ENCODE data around the gene SERTAD4.

Gene SERTAD4

DNA sequence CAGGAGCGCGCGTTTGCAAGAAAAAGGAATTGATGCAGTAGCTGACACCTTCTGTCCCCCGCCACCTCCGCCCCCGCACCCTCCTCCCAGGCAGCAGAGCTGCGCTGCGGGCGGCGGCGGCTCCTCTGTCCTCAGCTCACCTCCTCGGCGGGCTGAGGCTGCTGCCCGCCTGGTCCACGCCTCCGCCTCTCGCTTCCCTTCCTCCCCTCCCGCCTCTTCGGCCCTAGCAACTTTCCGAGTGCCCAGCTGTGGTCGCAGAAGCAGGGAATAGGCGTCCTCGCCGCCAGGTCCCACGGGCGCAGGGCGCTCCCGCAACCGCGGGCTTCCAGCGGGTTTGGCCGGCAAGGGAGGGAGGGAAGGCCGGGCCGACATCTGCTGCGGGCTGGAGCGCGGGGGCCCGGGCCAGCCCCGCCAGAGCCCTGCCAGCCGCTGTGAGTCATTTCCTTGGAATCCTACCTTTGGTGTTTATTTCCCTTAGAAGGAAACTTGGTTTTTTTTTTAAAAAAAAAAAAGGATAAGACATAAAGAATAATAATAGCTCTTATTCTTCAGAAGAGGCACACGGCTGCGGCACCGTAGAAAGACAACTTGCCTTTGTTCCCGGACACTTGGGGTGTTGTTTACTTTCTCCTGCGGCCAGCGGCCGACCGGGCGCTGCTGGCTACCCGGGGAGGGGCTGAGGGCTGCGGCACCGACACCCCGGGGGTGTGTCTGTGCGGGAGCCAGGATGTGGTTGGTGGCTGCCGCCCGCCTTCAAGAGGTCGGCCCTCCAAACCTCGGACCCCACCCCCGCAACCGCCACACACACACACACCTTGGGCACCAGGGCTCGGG is 1.1 kb downstream of the SERTAD4 start:
- no peak for FAIRE-seq

DNA sequence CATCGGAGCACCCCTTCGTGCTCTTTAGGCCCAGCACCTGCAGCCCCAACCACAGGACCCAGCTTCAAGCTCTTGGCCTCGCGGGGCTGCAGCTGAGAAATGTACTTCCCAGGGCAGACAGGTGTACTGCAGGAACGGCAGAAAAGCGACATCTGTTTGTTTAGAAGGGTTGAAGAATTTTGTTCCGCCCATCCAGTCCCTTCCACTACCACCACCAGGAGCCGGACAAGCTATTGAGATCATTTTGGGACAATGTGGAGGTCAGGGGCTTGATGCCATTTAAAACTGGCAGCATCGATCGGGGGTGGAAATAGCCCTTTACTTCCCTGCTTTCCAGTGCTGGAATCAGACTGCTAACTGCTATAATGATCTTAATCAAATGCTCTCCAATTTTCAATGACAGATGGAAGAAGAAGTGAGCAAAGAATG is 1.7 kb downstream of the SERTAD4 start:
- FAIRE-seq: no peak

DNA sequence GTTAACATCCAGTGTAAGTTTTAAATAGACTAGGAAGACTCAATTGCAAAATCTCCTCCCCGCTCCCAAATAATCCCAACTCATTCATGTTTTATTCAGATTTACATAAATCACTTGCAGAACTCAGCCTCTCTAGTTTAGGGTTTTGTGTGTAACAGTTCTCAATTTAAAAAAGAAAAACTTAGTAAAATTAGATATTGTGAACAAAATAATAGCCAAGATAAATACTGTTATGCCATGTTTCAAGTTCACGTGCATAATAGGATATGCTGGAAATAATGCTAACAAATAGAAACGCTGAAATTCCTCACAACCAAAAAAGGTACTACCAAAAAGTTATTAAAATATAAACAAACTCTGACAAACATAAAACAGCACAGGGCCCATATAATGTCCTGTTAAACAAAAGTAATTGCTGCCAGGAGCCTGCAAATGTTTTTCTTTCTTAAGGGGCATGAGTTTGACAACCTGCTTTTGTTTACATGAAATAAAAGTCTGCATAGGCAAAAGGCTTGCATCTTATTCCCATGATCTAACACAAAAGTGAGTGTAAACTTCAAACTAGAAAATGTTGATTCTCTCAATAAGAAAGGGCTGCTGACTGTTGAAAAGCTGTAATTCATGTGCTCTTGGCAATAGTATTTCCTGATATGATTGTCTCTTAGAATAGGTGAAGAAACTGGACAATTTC is 2.9 kb downstream of the SERTAD4 start:
- no peak for FAIRE-seq

DNA sequence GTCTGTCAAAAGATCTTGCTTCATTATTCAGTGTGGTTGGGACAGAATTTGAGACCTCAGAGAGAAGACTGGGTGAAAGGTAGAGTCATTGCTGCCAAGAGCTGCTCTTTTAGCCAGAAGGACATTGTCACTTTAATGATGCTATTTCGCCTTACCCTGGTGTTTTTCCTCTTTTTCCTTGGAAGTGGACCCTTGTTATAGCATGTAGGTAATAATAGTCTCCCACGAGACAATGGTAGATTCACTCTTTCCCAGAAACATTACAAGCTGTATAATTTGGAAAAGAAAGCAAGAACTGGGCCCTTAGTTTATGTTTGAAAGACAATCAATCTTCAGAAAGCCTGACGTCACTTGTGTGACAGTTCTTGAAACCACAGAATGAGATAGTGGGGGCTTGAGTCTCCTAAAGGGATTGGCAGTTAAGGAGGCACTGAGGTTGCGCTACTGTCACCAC is 3.8 kb downstream of the SERTAD4 start:
- no peak for FAIRE-seq

DNA sequence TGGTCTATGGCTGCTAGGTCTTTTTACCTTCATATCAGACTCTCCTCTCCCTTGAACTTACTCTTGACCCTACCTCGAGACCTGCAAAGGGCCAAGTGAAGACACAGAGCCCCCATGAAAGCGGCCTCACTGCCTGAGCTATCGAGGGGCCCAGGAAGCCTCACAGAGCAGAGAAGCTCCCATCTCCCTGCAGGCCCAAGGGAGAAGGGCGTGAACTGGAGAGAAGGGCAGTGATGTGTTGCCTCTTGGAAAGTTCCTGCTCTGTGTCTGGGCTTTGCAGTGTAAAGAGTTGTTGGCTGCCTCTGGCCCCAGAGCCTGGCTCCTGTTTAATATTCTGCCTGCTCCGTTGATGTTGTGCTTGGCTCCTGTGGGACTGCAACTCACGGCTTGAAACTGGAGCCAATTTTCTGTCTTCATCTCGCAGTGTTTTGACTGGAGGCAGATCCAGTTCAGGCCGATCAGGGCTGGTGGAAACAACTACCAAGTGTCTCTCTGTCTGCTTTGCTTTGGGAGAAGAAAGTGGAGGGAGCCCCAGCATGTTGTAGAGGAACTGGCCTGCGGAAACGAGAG is 4.3 kb downstream of the SERTAD4 start:
- no peak for FAIRE-seq

DNA sequence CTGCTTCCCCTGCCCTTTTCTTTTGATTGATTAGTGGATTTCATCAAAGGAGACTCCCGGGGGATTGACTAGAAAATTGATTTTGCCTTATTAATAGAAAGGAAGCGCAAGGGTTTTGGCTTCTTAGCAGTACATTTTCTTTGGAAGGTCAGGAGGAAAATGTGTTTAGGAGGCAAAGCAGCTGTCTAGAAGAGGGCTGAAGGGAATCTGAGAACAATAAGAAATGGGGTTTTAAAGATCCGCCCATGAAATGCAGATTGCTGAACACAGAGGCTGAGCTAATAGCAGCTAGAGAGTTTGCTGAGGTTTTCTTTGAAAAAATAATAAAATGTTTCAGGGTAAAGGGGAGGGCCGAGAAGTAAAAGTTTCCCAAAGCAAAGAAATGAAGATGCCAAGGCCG is 4.9 kb downstream of the SERTAD4 start:
- no peak for FAIRE-seq

DNA sequence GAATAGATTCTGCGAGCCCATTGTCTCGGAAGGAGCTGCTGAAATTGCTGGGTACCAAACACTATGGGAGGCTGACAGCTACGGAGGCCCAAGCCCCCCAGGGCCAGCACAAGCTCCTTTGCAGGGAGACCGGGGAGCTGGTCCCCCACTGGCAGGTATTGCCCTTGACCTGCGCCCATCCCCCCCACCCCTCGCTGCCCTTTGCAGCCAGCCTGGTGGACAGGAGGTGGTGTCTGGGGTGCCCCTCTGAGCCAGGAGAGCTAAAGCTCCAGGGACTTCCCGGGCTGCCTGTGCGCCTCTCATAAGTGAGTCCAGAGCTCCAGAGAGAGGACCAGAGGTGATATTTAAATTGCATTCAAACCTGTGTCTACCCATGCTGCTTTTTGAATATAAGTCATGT is 5.4 kb downstream of the SERTAD4 start:
- FAIRE-seq: no peak

DNA sequence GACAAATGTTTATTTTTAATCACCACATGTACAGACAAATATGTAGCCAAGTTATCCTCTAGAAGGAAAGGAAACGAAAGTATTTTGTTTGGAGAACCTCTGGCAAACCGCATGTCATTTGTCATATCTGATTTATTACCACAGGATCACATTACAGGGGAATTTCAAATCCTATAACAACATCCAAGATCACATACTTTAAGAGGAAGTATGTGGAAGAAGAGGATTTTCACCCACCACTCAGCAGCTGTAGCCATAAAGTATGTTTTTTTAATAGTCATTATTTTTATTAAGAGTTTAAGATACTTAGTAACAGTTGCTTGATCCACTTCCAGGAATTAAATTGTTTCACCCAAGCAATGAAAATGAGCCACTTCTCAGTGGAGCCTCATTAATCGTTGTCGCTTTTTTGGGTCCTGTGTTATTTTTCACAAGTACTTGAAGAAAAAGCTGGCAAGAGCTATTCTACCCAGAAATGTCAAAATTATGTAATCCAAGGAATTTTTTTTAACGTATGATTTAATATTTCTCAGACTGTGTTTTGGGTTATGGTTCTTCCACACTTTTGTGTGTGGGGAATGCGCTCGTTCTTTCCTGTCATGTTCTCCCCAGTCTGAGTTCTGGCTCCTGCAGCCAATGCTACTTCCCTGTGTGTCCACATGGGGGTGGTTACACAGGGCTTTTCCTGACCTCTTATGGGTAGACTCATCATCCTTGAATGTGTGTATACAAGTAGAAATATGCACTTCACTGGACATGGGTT is 6.9 kb downstream of the SERTAD4 start:
- FAIRE-seq: no peak

DNA sequence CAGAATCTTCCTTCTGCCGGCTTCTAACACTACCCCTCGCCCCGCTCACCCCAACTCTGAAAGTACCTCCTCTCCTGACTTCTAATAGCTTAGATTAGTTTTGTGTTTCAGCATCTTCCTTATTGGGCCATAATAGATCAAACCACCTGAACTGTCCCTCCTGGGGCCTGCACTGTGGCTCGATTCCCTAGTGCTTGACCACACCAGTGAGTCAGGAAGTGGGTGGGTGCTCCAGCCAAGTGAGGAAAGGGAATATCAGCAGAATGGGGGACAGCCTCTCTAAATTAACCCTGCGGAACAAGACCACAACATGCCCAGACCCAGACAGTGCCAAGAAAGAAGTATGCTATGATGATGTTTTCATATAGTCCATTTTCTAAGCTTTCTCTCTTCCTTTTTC is 8.5 kb downstream of the SERTAD4 start:
- FAIRE-seq: no peak

DNA sequence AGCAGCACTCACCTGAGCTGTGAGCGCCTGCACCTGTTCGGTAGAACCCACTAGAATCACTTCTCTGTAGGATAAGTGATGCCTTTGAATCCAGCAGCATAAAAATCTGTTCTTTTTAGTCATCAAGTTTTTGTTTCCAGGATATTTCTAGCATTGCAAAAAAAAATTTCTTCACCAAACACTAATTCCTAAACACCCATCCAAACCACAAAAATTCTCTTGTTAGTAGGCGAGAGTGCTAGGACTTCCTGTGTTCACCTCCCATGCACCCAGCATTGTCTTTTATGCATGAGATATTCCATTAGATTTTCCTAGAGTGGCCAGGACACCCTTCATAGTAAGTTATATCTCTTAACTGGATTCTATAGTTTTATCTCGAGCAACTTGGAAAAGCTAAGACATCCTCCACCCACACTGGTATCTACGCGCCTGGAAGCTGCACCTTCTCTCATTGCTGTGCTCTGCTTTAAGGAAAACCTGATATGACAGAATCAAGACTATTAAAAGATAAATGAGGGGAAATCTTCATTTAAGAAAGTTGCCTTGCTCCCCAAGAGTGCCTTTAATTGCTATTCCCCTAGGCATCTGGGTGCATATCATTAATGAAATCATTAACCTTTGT is 12.3 kb downstream of the SERTAD4 start:
- no peak for FAIRE-seq

DNA sequence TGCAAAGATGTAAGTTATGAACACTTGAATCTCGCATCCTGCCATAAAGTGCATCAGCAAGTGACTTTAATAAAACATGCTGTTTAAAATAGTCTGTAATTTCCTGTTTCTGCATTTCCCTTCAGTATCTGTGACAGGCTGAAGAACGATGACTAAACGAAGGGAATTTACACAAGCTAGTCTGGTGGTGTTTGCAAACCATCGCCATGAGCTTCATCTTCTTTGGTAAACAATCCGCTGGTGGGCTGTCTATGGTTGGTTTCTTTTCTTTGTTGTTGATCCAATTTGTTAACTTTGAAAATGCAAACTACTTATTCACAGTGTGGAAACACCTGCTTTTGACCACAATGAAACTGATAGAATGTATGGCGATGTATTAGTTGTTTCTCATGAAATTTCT is 13.9 kb downstream of the SERTAD4 start:
- FAIRE-seq: peak; percentile 56

DNA sequence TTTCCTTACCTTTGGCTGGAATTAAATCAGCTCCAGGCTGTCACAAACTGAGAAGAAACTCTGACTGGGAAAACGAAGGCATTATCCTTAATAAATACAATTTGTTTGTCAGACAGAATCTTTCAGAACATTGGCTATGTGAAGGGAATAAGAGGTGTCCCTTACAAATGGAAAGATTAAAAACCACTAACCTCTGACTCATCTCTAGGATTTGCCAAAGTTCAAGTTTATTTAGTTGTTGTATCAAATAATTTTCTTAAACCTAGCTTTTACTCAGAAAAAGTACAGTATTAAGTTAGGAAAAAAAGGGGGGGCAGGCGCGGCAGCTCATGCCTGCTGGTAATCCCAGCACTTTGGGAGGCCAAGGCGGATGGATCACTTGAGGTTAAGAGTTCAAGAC is 15.7 kb downstream of the SERTAD4 start:
- no peak for FAIRE-seq

DNA sequence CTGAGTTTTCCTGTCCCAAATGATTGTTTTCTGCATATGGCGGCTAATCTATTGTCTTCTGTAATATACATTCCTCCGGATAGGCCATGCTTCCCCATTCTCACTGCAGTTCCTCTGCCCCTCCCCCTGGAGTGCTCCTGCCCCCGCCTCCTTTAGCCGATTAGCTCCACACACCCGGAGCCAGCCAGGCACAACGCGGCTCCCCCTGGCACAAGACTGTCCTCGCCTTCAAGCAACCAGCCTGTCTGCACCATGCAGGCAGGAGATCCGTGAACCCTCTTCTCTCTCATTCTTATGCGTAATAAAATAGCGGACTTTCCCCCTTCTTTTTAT is 18.0 kb downstream of the SERTAD4 start:
- FAIRE-seq: no peak

DNA sequence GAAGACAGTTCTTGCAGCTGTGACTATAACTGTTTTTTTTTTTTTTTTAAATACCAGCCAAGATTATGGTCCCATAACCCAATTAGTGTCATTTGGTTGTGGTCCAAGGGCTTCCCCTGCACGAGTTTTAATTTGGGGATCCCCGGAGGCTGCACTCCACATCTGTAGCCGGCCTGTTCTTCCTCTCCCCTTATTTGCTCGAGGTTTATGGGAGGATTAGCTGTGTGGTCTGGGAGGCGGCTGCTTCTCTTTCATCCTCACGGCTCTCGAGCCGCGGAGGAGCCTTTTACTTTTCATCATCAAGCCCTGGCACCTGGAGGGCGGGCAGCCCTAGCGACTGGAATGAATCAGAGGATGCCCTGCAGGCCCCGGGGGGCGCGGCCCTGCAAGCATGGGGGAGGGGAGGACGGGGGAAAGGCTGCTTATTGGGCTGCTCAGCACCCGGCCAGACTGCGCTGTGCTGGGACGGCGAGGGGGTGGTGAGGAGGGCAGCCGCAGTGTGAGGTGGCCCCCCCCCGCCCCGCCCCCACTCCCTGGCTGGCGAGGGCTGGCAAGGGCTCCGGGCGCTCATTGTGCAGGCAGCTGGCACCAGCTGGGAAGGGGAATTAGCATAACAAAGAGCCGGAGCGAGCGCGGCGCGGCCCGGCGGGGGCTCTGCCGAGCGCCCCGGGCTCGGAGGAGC is 18.5 kb downstream of the SERTAD4 start:
- no peak for FAIRE-seq

DNA sequence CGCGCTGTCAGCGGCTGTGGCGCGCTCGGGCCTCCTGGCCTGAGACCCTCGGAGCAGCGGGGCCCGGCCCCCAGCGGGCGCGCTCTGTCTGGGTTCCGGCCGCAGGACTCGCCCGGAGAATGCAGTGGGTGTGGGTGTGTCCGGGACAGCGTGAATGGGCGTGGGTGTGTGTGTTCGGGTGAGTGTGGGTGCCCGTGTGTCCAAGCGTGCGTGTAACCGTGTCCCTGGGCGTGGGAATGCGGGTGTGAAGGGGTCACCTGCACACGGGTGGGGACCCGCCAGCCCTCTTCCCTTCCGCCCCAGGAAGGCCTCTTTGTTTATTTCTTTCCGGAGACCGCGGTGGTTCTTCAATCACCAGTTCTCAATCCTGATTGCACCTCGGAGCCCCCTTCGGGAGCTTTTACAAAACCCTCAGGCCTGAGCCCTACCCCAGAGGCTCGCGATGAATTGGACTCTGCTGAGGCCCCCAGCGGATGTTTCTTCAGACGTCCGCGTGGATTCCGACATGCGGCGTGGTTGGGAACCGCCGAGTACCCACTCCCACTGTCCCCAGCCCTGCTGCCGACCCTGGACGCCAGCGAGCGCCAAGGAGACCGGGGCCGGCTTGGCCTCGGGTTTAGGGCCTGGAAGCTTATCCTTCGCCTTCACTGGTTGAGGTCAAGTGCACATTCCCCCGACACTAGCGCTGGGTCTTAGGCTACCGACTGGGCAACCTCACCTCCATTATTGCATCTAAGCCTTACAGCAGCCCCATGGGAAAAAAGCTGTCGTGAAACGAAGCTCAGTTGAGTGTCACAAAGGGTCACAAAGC is 19.3 kb downstream of the SERTAD4 start:
- no peak for FAIRE-seq

DNA sequence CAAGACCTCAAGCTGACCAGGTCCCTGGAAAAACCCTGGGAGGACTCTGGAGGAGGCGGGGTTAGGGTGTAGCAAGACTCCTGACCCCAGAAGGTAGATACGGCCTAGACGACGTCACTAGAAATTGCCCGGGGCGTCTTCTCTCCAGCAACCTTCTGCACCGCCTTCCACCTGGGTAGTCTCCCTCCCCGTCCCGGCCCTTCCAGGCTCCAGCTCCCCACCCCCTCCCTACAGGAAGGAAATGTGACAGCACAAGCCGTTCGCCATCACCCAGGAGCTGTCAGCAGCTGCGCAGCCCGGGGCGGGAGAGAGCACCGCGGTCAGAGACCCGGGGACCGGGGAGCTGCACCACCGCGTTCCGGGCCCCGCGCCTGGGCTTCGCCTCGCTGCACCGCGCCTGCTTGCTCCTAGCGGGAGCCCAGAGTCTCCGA is 20.0 kb downstream of the SERTAD4 start:
- no peak for FAIRE-seq

DNA sequence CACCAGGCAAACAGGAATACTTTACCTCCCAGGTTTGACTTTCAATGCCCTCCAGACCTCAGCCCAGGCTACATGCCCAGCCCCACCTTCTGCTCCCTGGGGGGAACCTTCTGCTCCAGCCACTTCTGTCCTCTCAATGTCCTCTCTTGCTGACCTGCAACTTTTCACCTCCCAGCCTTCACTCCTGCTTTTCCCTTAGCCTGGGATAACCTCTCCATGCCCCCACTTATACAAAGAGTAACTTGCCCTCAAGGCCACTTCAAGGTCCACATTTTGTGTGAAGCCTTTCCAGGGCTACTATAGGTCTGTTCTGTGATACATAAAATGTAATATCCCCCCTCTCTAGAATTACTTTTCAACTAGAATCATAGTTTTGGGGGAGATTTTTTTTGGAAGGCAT is 21.7 kb downstream of the SERTAD4 start:
- no peak for FAIRE-seq

DNA sequence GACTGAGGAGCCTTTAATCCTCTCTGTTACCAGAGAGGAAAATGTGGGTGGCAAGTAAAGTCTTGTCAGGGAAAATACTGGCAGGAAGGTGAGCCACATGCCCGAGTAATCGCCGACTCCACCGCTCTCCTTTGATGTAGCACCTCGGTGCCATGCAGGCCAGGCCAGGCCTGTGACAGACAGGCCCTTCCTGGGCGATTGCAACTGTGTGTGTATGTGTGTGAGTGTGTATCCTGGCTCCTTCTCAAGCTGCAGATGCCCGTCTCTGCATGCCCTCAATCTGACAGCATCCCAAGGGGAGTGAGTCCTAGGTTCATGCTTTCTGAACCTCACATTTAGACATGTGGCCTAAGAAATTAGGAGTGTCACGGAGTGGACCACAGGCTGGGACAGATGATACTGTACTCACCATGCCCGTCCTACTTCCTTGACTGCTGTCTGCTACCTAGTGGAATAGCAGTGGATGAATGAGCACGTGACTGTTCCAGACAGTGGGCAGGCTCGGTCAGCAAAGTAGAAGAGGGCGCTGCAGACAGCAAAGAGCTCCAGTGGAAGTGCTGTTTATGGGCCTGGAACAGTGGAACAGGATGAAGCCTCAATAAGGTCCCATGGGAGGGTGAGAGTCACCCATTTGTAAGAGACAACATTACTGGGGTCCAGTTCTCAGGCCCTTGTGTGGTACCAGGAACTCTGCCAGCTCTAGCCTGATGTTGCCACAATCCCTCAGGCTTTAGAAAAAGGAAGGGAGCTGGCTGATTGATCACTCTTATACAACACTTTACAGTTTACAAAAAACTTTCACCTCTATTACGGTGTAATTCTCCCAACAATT is 25.3 kb downstream of the SERTAD4 start:
- no peak for FAIRE-seq

DNA sequence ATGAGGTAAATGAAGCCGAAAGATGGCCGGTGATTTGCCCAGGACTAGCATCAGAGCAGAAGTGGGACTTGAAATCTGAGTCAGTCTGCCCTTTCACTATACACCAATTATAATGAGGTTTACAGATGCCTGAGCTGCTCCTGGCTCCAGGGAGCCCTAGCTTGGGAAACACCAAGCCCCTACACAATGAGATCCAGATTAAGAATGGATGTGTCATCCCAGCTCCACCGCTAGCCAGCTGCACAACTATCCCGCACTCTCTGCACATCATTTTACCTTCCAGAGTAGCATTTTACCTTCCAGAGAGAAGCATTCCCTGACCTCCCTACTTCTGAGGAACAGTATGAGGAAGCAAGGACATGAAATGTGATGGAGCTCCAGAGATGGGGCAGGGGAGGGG is 27.0 kb downstream of the SERTAD4 start:
- no peak for FAIRE-seq

DNA sequence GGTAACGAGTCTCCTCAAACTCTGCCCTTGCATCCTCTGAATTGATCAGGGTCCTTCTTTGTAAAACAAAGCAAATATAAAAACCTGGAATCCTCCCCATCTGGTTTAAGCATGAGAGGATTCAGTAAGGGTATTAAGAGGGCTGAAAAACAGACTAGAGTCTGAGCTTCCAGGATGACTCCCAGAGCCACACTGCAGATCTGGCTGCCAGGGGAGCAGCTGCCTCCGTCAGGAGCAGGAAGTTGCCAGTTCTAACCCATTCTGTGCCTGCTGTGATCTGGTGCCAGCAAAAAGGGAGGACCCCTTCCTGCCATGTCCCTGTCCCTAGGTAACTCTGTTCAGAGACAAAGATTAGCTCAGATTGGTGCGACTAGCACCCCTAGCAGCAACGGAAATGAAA is 27.5 kb downstream of the SERTAD4 start:
- FAIRE-seq: no peak
